T-helper 1 cell treated with Interleukin-12 subunit alpha and Interleukin-12 subunit beta and Interleukin-4 antibody, amounts not matched to agents 30 μg/mL and 1 μg/mL, for 36 hours (primary cell): ENCODE data around the gene CRCP.

ENCODE experiments used
- H3K27ac Mint-ChIP-seq: one replicate; pipeline ENCODE4 v1.8.0; 2021; ENCODE audit warnings: mild to moderate bottlenecking, mixed read lengths
- H3K27me3 Mint-ChIP-seq: one replicate; pipeline ENCODE4 v1.8.0; 2021; ENCODE audit warnings: low read depth, mixed read lengths
- H3K36me3 Mint-ChIP-seq: one replicate; pipeline ENCODE4 v1.8.0; 2021; ENCODE audit warnings: low read depth, mixed read lengths
- H3K4me1 Mint-ChIP-seq: one replicate; pipeline ENCODE4 v1.8.0; 2021; ENCODE audit warnings: low read depth, mixed read lengths
- H3K4me3 Mint-ChIP-seq: one replicate; pipeline ENCODE4 v1.8.0; 2021; ENCODE audit warnings: mild to moderate bottlenecking, moderate library complexity, mixed read lengths
- H3K9me3 Mint-ChIP-seq: one replicate; pipeline ENCODE4 v1.8.0; 2021; ENCODE audit warnings: mixed read lengths

The CRCP gene

DNA sequence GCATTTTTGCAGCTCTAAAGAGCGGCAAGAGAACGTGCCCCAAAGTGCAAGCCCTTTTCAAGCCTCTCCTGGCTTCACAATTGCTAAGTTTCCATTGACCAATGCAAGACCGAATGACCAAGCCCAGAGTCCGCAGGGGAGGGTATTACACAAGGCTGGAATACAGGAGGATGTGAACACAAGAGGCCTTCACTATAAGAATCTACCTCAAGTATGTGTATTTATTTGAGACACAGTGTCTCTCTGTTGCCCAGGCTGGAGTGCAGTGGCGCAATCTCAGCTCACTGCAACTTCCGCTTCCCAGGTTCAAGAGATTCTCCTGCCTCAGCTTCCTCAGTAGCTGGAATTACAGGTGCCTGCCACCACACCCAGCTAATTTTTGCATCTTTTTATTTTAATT is 68.3 kb downstream of the CRCP start:
- no peaks in the 10 kb centered on the region for H3K27me3 Mint-ChIP-seq
- H3K27ac Mint-ChIP-seq: no peak overlapping the region
- H3K4me1 Mint-ChIP-seq: no peaks in the 10 kb centered on the region
- peaks cover 4% of the 10 kb centered on the region for H3K9me3 Mint-ChIP-seq
- H3K4me3 Mint-ChIP-seq: no peak overlapping the region
- no peaks in the 10 kb centered on the region for H3K36me3 Mint-ChIP-seq

DNA sequence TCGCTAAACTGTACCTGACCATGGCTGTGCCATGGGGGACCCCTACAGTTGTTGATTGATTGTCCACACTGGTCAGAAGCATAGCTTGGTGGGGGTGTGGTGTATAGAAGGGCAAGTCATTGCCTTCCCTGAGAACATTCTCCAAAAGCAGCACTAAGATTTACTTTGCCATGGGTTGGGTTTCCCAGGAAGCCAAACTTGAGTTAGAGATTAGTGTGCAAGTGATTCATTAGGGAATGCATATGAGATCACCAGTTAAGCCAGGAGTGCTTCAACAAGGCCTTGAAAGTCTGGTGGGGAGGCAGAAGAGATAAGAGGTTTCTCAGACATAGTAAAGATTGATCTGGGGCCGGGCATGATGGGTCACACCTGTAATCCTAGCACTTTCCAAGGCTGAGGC is 69.1 kb downstream of the CRCP start:
- Mint-ChIP-seq H3K4me1 (no peaks in the 10 kb centered on the region), H3K27me3 (no peaks in the 10 kb centered on the region), H3K36me3 (no peaks in the 10 kb centered on the region), H3K27ac (no peak overlapping the region), H3K4me3 (no peak overlapping the region), H3K9me3 (peaks cover 4% of the 10 kb centered on the region)

DNA sequence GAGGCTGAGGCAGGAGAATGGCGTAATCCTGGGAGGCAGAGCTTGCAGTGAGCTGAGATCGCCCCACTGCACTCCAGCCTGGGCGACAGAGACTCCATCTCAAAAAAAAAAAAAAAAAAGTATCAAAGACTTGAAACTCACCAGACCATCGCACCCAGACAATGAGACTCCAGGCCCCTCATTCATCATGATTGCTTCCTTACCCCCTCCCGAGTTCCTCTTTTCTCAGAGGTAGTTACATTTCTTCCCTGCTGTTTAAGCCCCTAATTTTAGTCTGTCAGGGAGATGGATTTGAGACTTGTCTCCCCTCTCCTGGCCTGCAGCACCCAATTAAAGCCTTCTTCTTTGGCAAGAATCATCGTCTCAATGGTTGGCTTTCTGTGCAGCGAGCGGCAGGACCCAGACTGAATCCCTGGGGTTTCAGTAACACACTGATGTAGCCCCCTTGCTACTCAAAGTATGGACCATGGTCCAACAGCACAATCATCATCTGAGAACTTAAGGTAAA is 71.1 kb downstream of the CRCP start:
- Mint-ChIP-seq H3K9me3 (peaks cover 4% of the 10 kb centered on the region), H3K4me3 (no peak overlapping the region), H3K27ac (no peak overlapping the region), H3K36me3 (no peaks in the 10 kb centered on the region), H3K4me1 (peaks cover 2% of the 10 kb centered on the region), H3K27me3 (peaks cover 3% of the 10 kb centered on the region)

DNA sequence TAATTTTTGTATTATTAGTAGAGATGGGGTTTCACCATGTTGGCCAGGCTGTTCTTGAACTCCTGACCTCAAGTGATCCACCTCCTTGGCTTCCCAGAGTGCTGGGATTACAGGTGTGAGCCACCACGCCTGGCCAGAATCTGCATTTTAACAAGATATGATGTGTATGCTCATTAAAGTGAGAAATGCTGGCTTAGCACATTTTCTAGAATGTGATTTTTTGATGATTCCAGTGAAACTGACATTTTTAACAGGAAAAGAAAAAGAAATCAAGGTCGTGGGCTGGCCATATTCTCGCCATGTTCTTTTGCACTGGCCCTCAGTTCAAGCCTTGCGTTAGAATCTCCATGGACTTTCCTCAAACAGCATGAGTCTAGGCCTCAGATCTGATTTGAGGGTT is 72.3 kb downstream of the CRCP start:
- peaks cover 3% of the 10 kb centered on the region for H3K27me3 Mint-ChIP-seq
- peaks cover 2% of the 10 kb centered on the region for H3K4me1 Mint-ChIP-seq
- peaks cover 4% of the 10 kb centered on the region for H3K9me3 Mint-ChIP-seq
- no peaks in the 10 kb centered on the region for H3K36me3 Mint-ChIP-seq
- no peak overlapping the region for H3K4me3 Mint-ChIP-seq
- no peak overlapping the region for H3K27ac Mint-ChIP-seq

DNA sequence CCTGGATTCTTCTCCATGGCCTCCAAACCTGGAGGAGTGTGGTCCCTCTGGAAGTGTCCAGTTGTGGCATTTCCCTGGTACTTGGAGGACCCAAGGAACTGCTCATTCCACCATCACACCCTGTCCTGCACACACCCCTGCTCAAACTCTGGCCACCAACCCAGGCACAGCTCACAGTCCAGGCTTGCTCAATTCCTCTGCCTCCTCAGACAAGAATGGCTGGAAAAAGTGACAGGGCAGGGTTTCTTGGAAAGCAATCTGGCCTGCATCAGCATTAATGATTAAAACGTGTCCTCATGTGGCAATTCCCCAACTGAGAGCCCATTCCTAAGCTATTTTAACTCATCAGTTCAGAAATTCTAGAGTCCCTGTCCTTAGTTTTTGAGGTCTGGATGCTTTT is 73.3 kb downstream of the CRCP start:
- Mint-ChIP-seq H3K4me3 (no peak overlapping the region), H3K36me3 (no peaks in the 10 kb centered on the region), H3K27me3 (peaks cover 3% of the 10 kb centered on the region), H3K9me3 (peaks cover 4% of the 10 kb centered on the region), H3K27ac (no peak overlapping the region), H3K4me1 (peaks cover 2% of the 10 kb centered on the region)

DNA sequence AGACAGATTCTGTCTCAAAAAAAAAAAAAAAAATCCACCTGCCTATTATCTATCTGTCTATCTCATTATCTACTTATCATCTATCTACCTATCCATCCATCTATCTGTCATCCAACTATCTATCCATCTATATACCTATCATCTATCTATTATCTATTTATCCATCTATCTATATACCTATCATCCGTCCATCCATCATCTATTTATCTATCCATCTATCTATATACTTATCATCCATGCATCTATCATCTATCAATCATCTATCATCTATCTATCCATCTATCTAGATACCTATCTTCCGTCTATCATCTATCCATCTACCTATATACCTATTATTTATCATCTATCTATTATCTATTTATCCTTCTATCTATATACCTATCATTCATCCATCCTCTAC is 74.0 kb downstream of the CRCP start:
- Mint-ChIP-seq H3K9me3 (peaks cover 4% of the 10 kb centered on the region), H3K4me1 (peaks cover 2% of the 10 kb centered on the region), H3K36me3 (no peaks in the 10 kb centered on the region), H3K27me3 (peaks cover 3% of the 10 kb centered on the region), H3K4me3 (no peak overlapping the region), H3K27ac (no peak overlapping the region)

DNA sequence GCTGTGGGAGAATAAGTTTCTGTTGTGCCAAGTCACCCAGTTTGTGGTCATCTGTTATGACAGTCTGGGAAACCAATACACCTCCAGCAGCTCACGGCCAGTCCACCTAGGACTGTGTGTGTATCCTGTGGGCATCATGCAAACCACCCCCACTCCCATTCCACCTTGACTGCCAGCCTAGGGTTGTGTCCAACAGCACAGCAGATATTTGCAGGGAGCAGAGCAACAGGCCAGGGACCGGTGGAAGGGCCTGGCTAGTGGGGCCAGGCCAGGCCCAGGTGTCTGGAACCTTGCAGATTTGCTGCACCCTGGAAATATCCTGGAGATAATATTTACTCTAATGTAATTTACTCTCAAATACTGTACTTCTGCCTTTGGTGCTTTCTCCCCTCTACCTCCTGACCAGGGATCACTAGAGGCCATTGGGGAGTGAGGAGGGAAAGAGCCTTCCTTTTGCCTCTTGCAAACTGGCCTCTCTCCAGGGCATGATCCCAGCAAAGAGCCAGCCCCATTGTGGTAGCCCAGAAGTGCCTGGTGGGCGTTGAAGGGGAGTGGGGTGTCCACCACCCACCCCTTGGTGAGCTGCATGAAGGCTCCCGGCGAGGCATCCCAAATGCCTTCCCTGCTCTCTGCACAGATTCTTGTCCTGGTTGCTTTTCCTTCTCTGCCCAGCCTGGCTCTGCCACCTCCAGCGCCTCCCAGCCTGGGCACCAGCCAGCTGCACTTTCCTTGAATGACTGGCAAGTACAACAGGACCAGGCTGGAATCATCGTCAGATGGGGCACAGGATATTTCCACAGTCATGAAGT is 75.3 kb downstream of the CRCP start:
- Mint-ChIP-seq H3K27ac (no peak overlapping the region), H3K36me3 (no peaks in the 10 kb centered on the region), H3K4me3 (no peak overlapping the region)

DNA sequence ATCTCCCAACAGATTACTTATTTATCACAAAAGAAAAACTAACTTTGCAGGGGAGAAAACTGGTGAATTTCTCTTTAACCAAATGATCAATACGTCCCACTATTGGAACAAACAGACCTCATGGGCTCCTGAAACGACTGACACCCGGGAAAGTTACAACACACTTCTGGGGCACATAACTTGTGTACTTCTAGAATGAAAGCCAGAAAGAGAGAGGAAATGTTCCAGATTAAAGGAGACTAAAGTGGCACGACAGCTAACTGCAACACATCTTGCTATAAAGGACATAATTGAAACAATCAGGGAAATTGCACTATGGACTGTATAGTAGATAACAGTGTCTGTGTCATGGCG is 75.8 kb downstream of the CRCP start:
- peaks cover 3% of the 10 kb centered on the region for H3K27me3 Mint-ChIP-seq
- H3K4me3 Mint-ChIP-seq: no peak overlapping the region
- H3K27ac Mint-ChIP-seq: no peak overlapping the region
- peaks cover 4% of the 10 kb centered on the region for H3K9me3 Mint-ChIP-seq
- no peaks in the 10 kb centered on the region for H3K36me3 Mint-ChIP-seq
- H3K4me1 Mint-ChIP-seq: peaks cover 2% of the 10 kb centered on the region

More for the DNA sequence above, 75.3 kb downstream of the CRCP start:
- peaks cover 2% of the 10 kb centered on the region for H3K4me1 Mint-ChIP-seq
- H3K27me3 Mint-ChIP-seq: peaks cover 3% of the 10 kb centered on the region
- H3K9me3 Mint-ChIP-seq: peaks cover 4% of the 10 kb centered on the region

DNA sequence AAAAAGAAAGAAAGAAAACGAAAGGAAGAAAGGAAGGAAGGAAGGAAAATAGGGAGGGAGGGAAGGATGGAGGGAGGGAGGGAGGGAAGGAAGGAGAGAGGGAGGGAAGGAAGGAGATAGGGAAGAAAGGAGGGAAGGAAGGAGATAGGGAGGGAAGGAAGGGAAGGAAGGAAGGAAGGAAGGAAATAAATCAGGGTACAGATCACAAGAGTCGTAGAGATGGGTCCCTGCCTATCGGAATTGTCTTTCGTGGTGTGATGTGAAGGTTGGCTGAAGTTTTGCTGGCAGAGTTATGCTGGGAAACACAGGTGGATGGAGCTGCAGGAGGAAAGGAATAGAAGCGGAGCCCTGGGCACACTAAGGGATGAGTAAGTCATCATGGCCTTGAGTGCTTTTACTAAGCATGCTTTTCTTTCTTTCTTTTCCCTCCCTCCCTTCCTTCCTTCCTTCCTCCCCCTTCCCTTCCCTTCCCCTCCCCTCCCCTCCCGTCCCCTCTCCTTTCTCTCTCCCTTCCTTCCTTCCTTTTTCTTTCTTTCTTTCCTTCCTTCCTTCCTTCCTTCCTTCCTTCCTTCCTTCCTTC is 78.6 kb downstream of the CRCP start:
- Mint-ChIP-seq H3K36me3 (no peaks in the 10 kb centered on the region), H3K4me3 (no peak overlapping the region), H3K9me3 (no peaks in the 10 kb centered on the region), H3K4me1 (peaks cover 2% of the 10 kb centered on the region), H3K27ac (no peak overlapping the region), H3K27me3 (peaks cover 3% of the 10 kb centered on the region)

DNA sequence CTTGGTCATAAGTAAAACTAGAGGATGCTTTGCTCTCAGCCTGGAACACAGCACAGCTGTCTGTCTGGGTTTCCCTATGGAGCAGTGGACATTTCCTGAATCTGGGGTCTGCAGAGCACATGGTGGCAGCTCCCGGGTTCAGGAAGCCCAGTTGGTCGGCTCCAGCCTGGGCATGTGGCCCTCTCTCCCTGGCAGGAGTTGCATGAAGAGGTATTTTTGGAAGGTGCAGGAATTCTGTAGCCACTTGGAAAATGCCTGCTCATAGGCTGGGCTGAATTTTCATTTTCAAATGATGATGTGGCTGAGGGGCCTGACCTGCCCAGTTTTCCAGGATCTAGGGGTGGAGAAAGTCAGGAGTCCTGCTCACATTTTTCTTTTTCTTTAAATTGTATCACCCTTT is 83.8 kb downstream of the CRCP start:
- Mint-ChIP-seq H3K27ac (no peak overlapping the region), H3K4me1 (peaks cover 6% of the 10 kb centered on the region), H3K9me3 (no peaks in the 10 kb centered on the region), H3K27me3 (peaks cover 6% of the 10 kb centered on the region), H3K4me3 (no peak overlapping the region), H3K36me3 (no peaks in the 10 kb centered on the region)

DNA sequence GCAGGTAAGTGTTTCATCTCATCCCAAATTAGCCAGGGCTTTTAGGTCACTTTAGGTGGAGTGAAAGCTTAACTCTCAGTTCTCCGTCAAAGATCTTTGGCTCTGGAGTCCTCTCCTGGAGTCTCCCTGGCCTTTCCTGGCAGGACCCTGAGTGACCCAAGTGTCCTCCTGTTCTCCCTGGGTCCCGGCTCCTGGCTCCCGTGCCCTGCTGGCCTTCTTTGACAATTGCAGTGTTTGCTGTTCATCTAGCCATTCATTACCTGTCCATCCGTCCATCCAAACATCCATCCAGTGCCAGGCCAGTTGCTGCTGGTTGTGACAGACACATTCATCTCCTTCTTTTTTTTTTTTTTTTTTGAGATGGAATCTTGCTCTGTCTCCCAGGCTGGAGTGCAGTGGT is 84.3 kb downstream of the CRCP start:
- peaks cover 6% of the 10 kb centered on the region for H3K4me1 Mint-ChIP-seq
- H3K36me3 Mint-ChIP-seq: no peaks in the 10 kb centered on the region
- no peak overlapping the region for H3K27ac Mint-ChIP-seq
- peaks cover 6% of the 10 kb centered on the region for H3K27me3 Mint-ChIP-seq
- no peaks in the 10 kb centered on the region for H3K9me3 Mint-ChIP-seq
- no peak overlapping the region for H3K4me3 Mint-ChIP-seq

DNA sequence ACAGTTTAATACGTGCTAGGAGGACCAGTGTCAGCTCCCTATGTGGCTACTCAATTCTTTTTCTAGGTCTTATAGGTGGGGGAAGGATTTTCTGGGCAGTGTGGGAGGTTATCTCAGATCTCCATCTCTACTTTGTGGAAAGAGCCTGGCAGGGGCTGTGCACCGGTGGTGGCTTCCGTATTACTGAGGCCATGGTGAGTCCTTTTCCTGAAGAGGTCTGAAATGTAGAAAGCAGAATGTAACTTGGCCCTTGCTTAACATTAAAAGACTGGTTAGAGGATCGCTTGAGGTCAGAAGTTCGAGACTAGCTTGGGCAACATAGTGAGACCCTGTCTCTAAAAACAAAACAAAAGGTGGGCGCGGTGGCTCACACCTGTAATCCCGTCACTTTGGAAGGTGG is 87.8 kb downstream of the CRCP start:
- Mint-ChIP-seq H3K36me3 (peaks cover 3% of the 10 kb centered on the region), H3K27me3 (peaks cover 22% of the 10 kb centered on the region), H3K4me1 (peaks cover 19% of the 10 kb centered on the region), H3K4me3 (no peak overlapping the region), H3K9me3 (no peaks in the 10 kb centered on the region), H3K27ac (no peak overlapping the region)
